ENCODE data around the gene ALDH1L1. TPM values are rescaled to one million over a fixed set of nuclear protein-coding genes. Genes with fewer than 3 reads are reported as not detected.

Gene ALDH1L1
- total and polyA plus RNA-seq, 7 donors = 12.9 to 121 (median 40.1) TPM

DNA sequence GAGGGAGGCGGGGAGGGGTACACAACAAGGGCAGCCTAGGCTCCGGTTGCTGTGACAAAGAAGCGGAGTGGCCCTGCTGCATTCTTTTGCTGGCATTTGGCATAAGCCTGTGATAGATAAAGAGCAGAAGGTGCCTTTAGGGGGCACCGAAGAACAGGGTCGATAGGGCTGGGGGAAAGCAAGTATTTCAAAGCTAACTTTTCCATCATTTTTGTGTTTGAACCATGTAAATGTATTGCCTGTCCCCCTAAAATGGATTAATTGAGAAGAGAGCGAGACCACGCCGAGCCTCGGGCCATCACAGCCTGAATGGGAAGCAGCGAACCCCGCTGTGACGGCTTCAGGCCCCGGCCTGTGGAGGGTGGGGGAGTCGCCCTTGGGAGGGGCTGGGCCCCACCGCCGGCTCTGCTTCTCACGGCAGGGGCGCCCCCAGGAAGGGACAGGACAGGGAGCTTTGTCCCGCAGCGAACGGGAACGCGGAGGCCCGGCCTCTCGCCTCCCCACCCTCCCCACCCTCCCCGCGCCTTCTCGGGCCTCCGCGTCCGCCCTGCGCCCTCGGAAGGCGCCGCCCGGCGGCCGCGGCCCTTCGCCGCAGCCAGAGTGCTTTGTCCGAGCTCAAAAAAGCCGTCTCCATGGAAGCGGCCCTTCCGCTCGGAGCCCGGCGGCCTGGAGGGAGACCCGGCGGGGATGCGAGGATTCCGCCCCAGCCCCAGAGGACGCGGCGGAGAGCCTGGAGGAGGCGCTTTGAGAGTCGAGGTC, 32.4 kb upstream of the ALDH1L1 start:
- DNase-seq (peak; percentile 50 to 77), ATAC-seq (peak; percentile 77 to 88 (median 80))
- TF ChIP-seq, protein P1, sequence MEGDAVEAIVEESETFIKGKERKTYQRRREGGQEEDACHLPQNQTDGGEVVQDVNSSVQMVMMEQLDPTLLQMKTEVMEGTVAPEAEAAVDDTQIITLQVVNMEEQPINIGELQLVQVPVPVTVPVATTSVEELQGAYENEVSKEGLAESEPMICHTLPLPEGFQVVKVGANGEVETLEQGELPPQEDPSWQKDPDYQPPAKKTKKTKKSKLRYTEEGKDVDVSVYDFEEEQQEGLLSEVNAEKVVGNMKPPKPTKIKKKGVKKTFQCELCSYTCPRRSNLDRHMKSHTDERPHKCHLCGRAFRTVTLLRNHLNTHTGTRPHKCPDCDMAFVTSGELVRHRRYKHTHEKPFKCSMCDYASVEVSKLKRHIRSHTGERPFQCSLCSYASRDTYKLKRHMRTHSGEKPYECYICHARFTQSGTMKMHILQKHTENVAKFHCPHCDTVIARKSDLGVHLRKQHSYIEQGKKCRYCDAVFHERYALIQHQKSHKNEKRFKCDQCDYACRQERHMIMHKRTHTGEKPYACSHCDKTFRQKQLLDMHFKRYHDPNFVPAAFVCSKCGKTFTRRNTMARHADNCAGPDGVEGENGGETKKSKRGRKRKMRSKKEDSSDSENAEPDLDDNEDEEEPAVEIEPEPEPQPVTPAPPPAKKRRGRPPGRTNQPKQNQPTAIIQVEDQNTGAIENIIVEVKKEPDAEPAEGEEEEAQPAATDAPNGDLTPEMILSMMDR (IDR thresholded peaks at IDR 0.05) = peak; percentile 50
- Histone ChIP-seq H3K4me1 (peaks cover 18% of the 10 kb centered on the region), H3K27me3 (ENCODE audit: insufficient read depth in 3 of 3, low read length in 2 of 3) (peaks cover 0 to 6% (median 0%) of the 10 kb centered on the region in 3 donors), H3K9me3 (no peaks in the 10 kb centered on the region), H3K27ac (peak overlapping the region; percentile 33), H3K4me3 (peak overlapping the region; percentile 74), H3K36me3 (ENCODE audit: insufficient read depth in 1 of 2, low read depth in 1 of 2) (no peaks in the 10 kb centered on the region)
- intact Hi-C loops (cut with DNase I) = loop anchor here in 1 of 2 donors (5.0 kb wide), 1 partner anchor 80 kb away; no protein-coding TSS in a partner anchor
- 5 to 9% (median 9%) methylated on average over 37 to 56 of the region's 57 CpGs for WGBS, 3 donors

DNA sequence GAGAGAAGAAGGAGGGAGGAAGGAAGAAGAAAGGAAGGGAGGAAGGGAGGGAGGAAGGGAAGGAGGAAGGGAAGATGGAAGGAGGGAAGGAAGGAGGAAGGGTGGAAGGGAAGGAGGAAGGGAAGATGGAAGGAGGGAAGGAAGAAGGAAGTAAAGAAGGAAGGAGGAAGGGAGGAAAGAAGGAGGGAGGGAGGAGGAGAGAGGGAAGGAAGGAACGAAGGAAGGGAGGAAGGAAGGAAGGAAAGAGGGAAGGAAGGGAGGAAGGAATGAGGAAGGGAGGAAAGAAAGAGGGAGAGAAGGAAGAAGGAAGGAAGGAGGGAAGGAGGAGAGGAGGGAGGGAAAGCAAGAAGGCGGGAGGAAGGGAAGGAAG, 31.8 kb upstream of the ALDH1L1 start:
- intact Hi-C loops (cut with DNase I) = loop anchor here in 1 of 2 donors (5.0 kb wide), 1 partner anchor 80 kb away; no protein-coding TSS in a partner anchor
- no peaks in the 10 kb centered on the region for H3K36me3 ChIP-seq (ENCODE audit: insufficient read depth in 1 of 2, low read depth in 1 of 2)
- 71 to 73% (median 72%) methylated on average over 2 of the region's 2 CpGs for WGBS, 3 donors
- DNase-seq (no peak), ATAC-seq (no peak)
- peaks cover 0 to 6% (median 0%) of the 10 kb centered on the region in 3 donors for H3K27me3 ChIP-seq (ENCODE audit: insufficient read depth in 3 of 3, low read length in 2 of 3)
- no peaks in the 10 kb centered on the region for H3K9me3 ChIP-seq
- peak overlapping the region; percentile 74 for H3K4me3 ChIP-seq
- TF ChIP-seq, protein P1 (IDR thresholded peaks at IDR 0.05) = no peak
- no peak overlapping the region for H3K27ac ChIP-seq
- H3K4me1 ChIP-seq = peaks cover 18% of the 10 kb centered on the region

DNA sequence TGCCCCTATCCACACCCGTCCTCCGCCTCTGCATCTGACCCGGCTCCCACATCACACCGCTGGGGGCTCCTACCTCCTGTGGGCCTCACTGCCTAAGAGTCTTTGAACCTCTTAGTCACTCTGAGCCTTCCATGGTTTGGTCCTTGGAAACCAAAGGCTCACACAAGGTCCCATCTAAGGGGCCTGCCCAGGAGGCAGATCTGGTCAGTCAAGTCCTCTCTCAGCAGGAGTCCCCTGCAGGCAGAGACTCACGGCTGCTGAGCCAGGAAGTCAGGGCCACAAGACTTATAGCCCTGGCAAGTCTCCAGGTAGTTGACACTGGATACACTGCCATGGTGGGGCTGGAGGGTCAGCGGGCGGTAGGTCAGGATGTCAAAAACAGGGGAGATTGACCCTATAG, 31.2 kb upstream of the ALDH1L1 start:
- WGBS, 3 donors = 90 to 95% (median 92%) methylated on average over 7 of the region's 7 CpGs
- TF ChIP-seq, protein P1 (IDR thresholded peaks at IDR 0.05) = no peak
- intact Hi-C loops (cut with DNase I) = loop anchor here in 1 of 2 donors (5.0 kb wide), 1 partner anchor 79 kb away; no protein-coding TSS in a partner anchor
- Histone ChIP-seq H3K36me3 (ENCODE audit: insufficient read depth in 1 of 2, low read depth in 1 of 2) (no peaks in the 10 kb centered on the region), H3K4me3 (no peak overlapping the region), H3K27ac (no peak overlapping the region), H3K27me3 (ENCODE audit: insufficient read depth in 3 of 3, low read length in 2 of 3) (peaks cover 0 to 3% (median 0%) of the 10 kb centered on the region in 3 donors), H3K4me1 (peaks cover 18% of the 10 kb centered on the region), H3K9me3 (no peaks in the 10 kb centered on the region)
- DNase-seq (no peak), ATAC-seq (no peak)

DNA sequence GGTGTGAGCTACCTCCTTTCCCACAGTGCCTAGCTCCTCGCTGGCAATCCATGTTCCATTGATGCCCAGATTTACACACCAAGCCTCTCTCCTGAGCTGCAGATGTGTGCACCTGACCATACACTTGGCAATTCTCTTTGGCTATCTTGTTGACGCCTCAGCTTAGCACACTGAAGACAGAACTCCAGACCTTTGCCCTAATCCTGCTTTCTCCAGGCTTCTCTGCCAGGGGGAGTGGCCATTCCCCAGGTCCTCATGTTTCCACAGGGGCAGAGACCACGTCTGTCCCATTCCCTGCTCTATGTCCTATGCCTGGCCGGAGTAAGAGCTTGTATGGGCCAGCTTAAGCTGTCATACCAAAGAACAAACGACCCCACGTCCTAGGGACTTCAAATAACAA, 30.2 kb upstream of the ALDH1L1 start:
- no peaks in the 10 kb centered on the region for H3K36me3 ChIP-seq (ENCODE audit: insufficient read depth in 1 of 2, low read depth in 1 of 2)
- H3K27ac ChIP-seq = no peak overlapping the region
- intact Hi-C loops (cut with DNase I) = loop anchor here in 1 of 2 donors (5.0 kb wide), 1 partner anchor 78 kb away; no protein-coding TSS in a partner anchor
- peaks cover 18% of the 10 kb centered on the region for H3K4me1 ChIP-seq
- DNase-seq = no peak
- no peak for ATAC-seq
- H3K27me3 ChIP-seq (ENCODE audit: insufficient read depth in 3 of 3, low read length in 2 of 3) = no peaks in the 10 kb centered on the region
- 75 to 84% (median 77%) methylated on average over 6 of the region's 6 CpGs for WGBS, 3 donors
- no peak overlapping the region for H3K4me3 ChIP-seq
- H3K9me3 ChIP-seq = no peaks in the 10 kb centered on the region
- TF ChIP-seq, protein P1 (IDR thresholded peaks at IDR 0.05) = no peak

Data from psoas muscle (tissue), 8 donors.